Measurements from ENCODE around the gene DACH1.

DACH1 gene

DNA sequence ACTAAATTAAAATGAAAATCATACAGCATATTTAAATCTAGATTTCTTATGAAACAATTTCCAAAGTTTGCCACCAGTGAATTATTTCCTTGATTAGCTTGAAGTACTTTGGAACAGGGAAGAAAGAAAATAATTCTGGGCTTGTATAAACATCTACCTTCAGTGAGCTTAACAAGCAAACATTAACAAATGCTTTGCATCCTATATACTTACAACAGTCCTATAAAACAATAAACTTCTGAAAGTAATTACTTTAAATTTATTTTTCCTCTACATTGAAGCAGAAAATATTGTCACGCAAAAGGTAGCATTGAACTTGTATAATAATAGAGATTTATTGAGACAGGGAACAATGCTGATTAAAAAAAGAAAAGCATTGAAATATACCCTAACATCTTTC lies 164.8 kb downstream of the DACH1 start:
- DNase-seq (ENCODE audit: low read depth in 2 of 2), result no peak

DNA sequence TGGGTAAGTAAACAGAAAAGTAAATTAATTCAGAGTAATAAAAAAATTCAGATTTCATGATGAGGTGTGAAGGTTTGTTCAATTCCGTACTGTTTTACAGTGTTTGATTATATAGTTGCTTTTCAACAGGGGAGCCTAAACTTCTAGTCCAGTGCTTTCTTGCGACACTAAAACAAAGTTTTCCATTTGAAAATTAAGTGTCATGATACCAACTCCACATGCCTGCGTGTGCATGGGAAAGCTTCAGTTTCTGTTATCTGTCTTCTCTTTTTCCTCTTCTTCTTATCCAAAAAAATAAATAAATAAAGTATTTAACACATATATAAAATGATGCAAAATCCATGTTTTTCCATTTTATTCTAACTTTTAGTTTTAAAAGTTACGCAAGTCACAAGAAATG lies 165.3 kb downstream of the DACH1 start:
- no peak for DNase-seq (ENCODE audit: low read depth in 2 of 2)

DNA sequence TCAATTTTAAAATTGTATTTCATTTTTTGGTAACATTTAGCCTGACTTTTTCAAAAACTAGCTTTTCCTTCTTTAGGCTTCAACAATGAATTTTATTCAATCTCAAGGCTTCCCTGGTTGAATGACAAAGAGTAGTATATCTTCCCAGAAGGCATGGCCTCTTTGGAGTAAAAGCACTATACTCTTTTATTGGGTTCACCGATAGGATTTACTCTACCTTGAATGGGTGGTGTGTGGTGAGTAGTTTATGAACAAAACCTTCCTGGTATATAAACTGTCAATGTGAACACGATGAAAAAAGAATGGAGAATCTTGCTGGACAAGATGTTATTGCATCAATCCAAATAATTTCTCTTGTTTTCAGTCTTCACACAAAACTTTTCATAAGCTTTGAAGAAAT lies 167.7 kb downstream of the DACH1 start:
- DNase-seq (ENCODE audit: low read depth in 2 of 2), result no peak

- no peak for DNase-seq (ENCODE audit: low read depth in 2 of 2)
Measured at GRCh38 chr13:71695662-71696061, 171.3 kb downstream of the DACH1 start.

- no peak for DNase-seq (ENCODE audit: low read depth in 2 of 2)
Measured at GRCh38 chr13:71685072-71685471, 181.9 kb downstream of the DACH1 start.

- DNase-seq (ENCODE audit: low read depth in 2 of 2), result no peak
Measured at GRCh38 chr13:71681901-71682613, 184.9 kb downstream of the DACH1 start.

GRCh38 chr13:71677124-71677523 lies 189.9 kb downstream of the DACH1 start:
- no peak for DNase-seq (ENCODE audit: low read depth in 2 of 2)

DNA sequence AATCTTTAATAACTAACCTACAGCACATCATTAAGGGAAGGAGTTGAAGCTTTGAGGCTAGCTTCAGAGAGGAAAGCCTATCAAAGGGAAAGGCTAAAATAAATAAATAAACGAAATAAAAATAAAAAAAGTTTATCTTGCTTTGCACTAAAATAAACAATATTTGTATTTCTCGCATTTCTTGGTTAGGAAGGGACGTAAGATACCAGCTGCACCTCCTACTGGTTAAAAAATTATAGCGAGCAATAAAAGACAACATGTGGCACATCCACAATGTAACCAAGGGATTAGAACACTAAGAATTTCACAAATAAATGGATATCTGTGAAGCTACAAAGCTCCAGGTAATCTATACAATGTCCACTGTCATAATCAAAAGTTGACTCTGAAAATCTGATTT lies 194.5 kb downstream of the DACH1 start:
- no peak for DNase-seq (ENCODE audit: low read depth in 2 of 2)

- DNase-seq (ENCODE audit: low read depth in 2 of 2), result no peak
Measured at GRCh38 chr13:71663431-71663830, 203.6 kb downstream of the DACH1 start.

GRCh38 chr13:71661921-71662320 lies 205.1 kb downstream of the DACH1 start:
- no peak for DNase-seq (ENCODE audit: low read depth in 2 of 2)

GRCh38 chr13:71659404-71659803 lies 207.6 kb downstream of the DACH1 start:
- no peak for DNase-seq (ENCODE audit: low read depth in 2 of 2)

- no peak for DNase-seq (ENCODE audit: low read depth in 2 of 2)
Measured at GRCh38 chr13:71645467-71645866, 221.5 kb downstream of the DACH1 start.

GRCh38 chr13:71644579-71644978 lies 222.4 kb downstream of the DACH1 start:
- no peak for DNase-seq (ENCODE audit: low read depth in 2 of 2)

DNA sequence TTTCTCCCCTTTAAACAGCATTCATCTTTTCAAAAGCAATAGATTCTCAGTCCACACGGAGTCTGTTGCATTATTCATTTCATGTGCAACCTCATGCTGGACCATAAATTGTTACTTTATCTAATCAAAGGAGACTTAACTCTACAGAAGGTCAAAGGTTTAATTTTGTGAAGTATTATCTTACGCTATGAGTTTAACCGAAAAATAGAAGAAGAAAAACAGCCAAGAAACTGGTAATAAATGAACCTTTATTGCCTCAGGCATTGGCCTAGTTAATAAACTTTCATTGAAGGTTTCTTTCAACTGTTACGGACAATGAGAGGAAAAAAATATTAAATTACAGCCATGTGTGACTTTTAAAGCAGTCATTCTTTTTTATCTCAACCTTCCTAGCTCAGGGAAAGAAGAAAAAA lies 223.6 kb downstream of the DACH1 start:
- no peak for DNase-seq (ENCODE audit: low read depth in 2 of 2)

DNA sequence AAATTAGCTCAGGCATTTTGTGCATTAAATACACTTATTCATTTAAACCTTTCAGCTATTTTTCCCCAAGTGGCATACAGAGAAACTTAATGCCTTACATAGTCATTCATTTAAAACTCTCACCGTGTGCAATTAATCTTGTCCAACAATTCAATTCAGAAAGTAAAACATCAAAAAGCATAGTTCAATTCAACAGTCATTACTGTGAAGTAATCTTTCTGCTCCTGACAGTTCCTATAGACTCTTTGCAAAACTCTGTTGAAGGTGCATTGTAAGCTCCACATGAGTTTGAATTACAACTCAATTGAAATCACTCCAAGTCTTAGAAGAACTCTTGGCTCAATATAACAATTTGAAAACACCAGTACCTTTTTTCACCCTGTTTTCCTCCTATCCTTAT lies 228.3 kb downstream of the DACH1 start:
- DNase-seq (ENCODE audit: low read depth in 2 of 2), result no peak

DNA sequence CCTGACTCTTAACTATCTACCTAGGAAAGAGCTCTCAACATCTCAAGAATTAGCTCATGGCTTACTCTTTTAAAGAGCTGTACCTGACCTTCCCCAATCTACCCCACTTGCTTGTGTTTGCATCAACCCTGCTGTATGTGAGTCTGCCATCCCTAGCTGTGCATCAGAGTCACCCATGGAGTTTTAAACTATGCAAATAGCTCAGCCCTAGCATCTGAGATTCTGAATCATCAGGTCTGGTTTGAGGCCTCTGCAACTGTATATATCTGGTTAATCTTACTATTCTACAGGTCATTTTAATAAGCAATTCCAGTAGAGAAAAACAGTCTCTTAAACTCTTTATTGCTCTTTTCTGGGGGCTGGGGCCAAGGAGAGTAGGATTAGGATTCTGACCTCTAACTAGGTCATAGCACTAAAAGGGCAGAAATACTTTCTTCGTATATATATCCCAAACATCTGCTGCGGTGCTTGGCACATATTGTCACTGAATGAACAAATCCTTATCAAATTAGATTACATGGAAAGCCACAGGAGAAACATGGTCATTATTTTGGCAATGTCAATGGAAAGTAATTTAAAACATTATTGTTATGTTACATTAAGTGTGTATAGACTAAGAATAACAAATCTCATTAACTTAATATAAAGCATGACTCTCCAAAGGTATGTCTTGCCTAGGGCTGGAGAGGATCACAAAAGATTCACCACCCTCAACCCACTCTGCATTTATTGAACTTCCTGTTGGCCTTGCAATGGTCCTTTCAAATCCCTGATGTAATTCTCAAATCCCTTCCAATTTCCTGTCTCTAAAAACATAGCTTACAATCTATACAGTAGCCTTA lies 232.2 kb downstream of the DACH1 start:
- no peak for DNase-seq (ENCODE audit: low read depth in 2 of 2)

DNA sequence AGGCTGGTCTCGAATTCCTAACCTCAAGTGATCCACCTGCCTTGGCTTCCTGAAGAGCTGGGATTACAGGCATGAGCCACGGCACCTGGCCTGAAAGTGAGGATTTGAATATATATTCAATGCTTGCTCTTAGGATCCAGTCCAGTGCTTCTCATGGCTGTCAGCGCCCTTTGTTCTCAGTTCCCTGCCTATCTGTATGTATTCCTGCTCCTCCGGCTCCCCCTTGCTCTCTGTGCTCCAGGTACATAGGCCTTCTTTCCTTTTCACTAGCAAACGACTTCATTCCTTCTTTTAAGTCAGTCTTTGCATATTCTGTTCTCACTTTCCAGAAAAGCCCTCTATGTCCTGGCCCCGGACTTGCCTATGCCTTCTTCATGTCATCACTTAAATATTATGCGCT lies 232.8 kb downstream of the DACH1 start:
- DNase-seq (ENCODE audit: low read depth in 2 of 2), result no peak

GRCh38 chr13:71632721-71633120 lies 234.3 kb downstream of the DACH1 start:
- no peak for DNase-seq (ENCODE audit: low read depth in 2 of 2)

GRCh38 chr13:71632206-71632605 lies 234.8 kb downstream of the DACH1 start:
- DNase-seq (ENCODE audit: low read depth in 2 of 2), result no peak

DNA sequence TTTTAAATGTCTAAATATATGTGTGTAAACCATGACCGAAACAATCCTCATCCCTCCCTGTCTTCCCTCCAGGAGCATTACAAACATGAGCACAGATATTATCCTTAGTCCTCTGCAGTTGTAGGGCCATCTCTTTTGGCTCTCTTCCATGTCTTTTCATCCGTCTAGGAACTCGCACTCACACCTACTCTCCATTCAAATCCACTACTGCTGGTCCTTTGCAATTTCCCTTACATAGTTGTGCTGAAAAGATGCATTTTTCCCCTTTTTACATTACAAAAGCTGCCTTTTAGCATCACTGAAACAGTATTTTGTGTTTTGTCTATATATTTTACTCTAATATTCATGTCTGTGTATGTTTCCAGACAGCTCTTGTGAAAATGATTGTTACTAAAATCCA lies 237.8 kb downstream of the DACH1 start:
- DNase-seq (ENCODE audit: low read depth in 2 of 2), result no peak

- no peak for DNase-seq (ENCODE audit: low read depth in 2 of 2)
Measured at GRCh38 chr13:71626421-71627117, 240.4 kb downstream of the DACH1 start.

DNA sequence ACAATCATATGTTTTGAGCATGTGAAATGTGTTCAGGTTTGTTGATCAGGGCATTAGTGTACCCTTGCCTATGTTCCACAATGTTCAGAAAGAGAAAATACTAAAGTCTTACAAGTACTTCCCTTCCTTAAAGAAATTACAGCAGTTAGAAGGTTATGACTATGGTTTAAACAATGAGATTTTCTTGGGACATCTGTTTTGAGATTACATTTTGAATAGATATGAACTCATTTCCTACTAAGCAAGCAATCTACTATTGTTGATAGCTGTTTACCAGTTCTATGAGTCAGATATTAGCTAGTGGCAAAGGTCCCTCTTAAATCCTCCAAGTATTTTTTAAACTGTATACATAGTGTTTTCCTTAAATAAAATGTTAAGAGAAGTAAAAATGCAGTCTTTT lies 241.3 kb downstream of the DACH1 start:
- DNase-seq (ENCODE audit: low read depth in 2 of 2), result no peak

All from stimulated activated CD4-positive, alpha-beta T cell treated with anti-CD3 and anti-CD28 coated beads, Interleukin-1b, Interleukin-23, amount 100 ng/mL, for 4 hours (primary cell).